Right cardiac atrium (tissue), 5 donors: ENCODE measurements around the gene AKNA. TPM values are rescaled to one million over a fixed set of nuclear protein-coding genes. Genes with fewer than 3 reads are reported as not detected.

Experiments
- ATAC-seq, 2 donors: fragments of 200-7000 bp; cut with Tn5 transposase; one replicate each; pipeline versions ENCODE4 v1.8.0 to v1.9.1; 2020; ENCODE audit warnings: moderate library complexity in 2 of 2, mild to moderate bottlenecking in 1 of 2
- DNase-seq, 3 donors: peaks; one replicate each; pipeline ENCODE4 v3.0.0-alpha.2; 2020
- H3K27ac ChIP-seq: one replicate; pipeline ENCODE4 v1.5.1; 2013; ENCODE audit warnings: mild to moderate bottlenecking, low read length, control low read depth, moderate library complexity
- H3K27me3 ChIP-seq: one replicate; pipeline ENCODE4 v1.6.1; 2013; ENCODE audit not compliant: control insufficient read depth, insufficient read depth
- H3K4me1 ChIP-seq: one replicate; pipeline ENCODE4 v1.6.1; 2013; ENCODE audit warnings: low read length; ENCODE audit not compliant: control insufficient read depth, insufficient read depth
- H3K4me3 ChIP-seq: one replicate; pipeline ENCODE4 v1.5.1; 2013; ENCODE audit warnings: low read length, control low read depth
- H3K9me3 ChIP-seq: one replicate; pipeline ENCODE4 v1.6.1; 2013; ENCODE audit warnings: low read length; ENCODE audit not compliant: control insufficient read depth
- WGBS: extraction: QIAGEN DNeasy Blood & Tissue Kit; methylation state at CpG from one replicate; pipeline ENCODE4 v1.1.7; 2013; 5-methylcytosine and 5-hydroxymethylcytosine counted together
- intact Hi-C, 4 donors: fragments of 100-400 bp; cut with DNase I; formaldehyde crosslinking; loops; one replicate each; pipeline versions ENCODE4 v1.11.0 to v1.14.0; 2022 to 2023
- polyA plus RNA-seq: library from polyadenylated mRNA; stranded (reverse); fragments of 200-250 nt; gene quantifications from one replicate; pipeline ENCODE4 v1.2.3, GENCODE V29; 2013
- total RNA-seq, 4 donors: library from RNA; stranded (reverse); fragmentation: NEBNext Ultra II Directional; extraction: Animal tissue kit (Norgen Biotek cat#: 25700); gene quantifications; one replicate each; pipeline ENCODE4 v1.2.1, GENCODE V29; 2021
- donor health status: healthy with polysubstance abuse.
- donor health status: DM: no; HTN: yes; CAD: no.
- donor health status: DM: no; HTN: no; CAD: no.
- donor health status: DM: no; HTN: yes; CAD: no; lungs with severe emphysema.
- donor health status: DM: yes; HTN: yes; CAD: no.

Gene AKNA
- total and polyA plus RNA-seq, 5 donors, result 8.4 to 10.3 (median 8.9) TPM

DNA sequence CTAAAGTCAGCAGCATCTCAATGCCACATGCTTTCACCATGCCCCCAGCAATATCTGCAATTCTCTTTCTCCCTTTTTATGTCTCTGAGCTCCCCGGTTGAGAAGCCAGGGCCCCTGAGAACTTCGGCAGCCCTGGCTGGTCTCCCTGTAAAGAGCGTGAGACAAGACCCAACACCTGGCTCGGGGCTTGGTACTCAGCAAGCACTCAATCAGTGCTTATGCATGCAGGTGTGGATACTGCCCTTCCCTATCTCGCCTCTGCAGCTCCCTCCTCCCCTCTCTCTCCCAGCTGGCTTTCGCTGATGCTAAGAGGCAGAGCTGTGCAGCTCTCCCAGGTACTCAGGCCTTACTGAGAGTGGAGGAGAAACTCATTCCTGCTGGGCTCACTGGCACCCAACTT lies 41.7 kb upstream of the AKNA start:
- Histone ChIP-seq H3K27me3 (no peaks in the 10 kb centered on the region), H3K9me3 (no peaks in the 10 kb centered on the region), H3K27ac (no peak overlapping the region), H3K4me3 (no peak overlapping the region), H3K4me1 (no peaks in the 10 kb centered on the region)
- no peak for ATAC-seq
- no peak for DNase-seq
- WGBS, result 81% methylated on average over 6 of the region's 6 CpGs
- intact Hi-C loops, result no loop called here

DNA sequence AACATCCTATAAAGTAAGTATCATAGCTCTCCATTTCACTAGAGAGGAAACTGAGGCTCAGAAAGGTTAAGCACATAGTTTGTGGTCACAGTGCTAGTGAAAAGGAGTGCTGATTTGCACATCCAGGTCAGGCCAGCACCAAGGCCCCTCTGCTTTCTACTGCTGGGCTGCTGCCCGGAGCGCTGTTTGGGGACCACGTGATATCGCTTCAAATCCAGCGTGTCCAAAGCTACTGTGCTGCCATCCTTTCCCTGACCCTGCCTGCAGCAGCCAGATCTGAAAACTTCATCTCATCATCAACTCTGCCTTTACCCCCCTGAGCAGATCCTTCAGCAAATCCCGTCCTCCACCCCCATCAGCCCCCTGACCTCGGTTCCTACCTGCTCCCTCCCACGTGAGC lies 40.7 kb upstream of the AKNA start:
- Histone ChIP-seq H3K4me3 (no peak overlapping the region), H3K4me1 (no peaks in the 10 kb centered on the region), H3K27me3 (no peaks in the 10 kb centered on the region), H3K27ac (no peak overlapping the region), H3K9me3 (no peaks in the 10 kb centered on the region)
- no peak for ATAC-seq
- no peak for DNase-seq
- intact Hi-C loops, result no loop called here
- WGBS, result 90% methylated on average over 8 of the region's 8 CpGs

DNA sequence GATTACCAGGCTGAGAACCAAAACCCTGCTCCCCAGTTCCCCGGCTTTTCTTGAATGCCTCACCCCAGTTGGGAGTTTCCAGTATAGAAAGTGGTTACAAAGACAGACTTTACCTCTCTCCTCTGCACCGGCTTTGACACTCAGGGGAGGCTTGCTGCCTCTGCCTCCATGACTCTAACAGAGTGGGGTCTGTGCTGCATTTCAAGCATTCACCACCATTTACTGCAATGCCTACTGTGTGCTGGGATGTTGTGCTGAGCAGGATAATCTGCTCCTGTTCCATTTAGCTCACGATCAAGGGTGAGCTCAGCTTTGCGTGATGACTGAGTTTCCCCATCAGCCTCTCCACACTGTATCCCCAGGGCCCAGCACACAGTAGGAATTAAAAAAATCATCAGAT lies 39.9 kb upstream of the AKNA start:
- WGBS, result 90% methylated on average over 4 of the region's 4 CpGs
- Histone ChIP-seq H3K9me3 (no peaks in the 10 kb centered on the region), H3K4me1 (no peaks in the 10 kb centered on the region), H3K27ac (no peak overlapping the region), H3K27me3 (no peaks in the 10 kb centered on the region), H3K4me3 (no peak overlapping the region)
- no peak for DNase-seq
- ATAC-seq, result no peak
- intact Hi-C loops, result no loop called here

DNA sequence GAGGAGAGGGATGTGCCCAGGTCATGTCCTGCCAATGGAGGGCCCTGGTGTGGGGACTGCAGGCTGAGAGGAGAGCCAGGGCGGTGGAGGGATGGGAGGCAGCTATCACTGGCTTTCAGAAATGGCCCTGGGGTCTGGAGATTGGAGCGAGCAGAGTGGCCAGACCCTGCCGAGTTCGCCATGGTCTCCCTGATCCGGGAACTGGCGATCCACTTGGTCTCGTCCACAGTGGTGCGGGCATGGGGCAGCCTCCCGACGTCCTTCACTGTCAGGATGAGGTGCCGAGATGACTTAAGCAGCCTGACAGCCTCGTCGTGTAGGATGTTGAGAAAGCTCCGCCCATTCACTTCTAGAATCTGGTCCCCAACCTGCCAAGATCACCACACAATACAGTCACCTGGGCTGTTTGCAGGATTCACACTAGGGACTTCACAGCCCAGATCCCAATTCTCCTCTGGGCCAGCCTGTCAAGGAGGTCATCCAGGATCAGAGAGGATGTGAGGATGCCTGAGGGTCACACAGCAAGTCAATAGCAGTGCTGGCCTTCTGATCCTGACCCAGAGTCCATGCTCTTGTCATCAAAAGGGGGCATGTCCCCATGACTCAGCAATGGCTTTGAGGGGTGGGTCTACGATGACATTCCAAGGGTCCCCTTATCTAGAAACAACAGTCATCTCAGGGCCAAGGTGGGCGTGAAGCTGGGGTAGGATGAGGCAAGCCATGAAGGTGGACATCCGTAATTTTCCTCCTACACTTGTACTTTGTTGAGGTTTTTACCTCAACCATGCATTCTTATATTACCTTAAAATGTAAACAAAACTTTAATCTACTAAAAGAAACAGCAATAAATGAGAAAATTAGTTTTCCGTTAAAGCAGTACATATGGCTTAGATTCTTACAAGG lies 38.5 kb upstream of the AKNA start:
- WGBS, result 86% methylated on average over 18 of the region's 18 CpGs
- no peaks in the 10 kb centered on the region for H3K27me3 ChIP-seq
- intact Hi-C loops, result no loop called here
- ATAC-seq, result no peak
- H3K27ac ChIP-seq, result no peak overlapping the region
- no peak overlapping the region for H3K4me3 ChIP-seq
- DNase-seq, result no peak
- H3K4me1 ChIP-seq, result no peaks in the 10 kb centered on the region
- no peaks in the 10 kb centered on the region for H3K9me3 ChIP-seq

DNA sequence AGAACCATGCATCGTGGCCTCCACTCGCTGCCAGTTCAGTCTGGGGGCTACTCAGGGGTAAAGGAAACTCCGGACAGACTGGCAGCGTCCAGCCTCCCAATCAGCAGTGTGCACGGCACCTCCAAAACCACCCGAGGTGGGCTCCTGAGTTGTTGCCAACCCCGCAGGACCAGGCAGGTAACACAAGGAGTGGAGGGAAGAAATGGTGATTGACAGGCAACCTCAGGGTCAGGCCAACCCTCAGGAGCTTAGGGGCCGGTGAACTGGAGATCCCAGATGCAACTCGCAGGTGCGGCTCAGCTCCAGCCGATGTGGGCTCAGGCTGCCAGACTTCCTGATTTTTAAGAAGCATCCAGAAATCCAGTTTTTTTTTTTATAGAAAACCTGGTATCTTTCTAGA lies 37.3 kb upstream of the AKNA start:
- no peak overlapping the region for H3K27ac ChIP-seq
- no peaks in the 10 kb centered on the region for H3K9me3 ChIP-seq
- no peak for ATAC-seq
- 85% methylated on average over 11 of the region's 11 CpGs for WGBS
- no peaks in the 10 kb centered on the region for H3K4me1 ChIP-seq
- intact Hi-C loops, result no loop called here
- H3K4me3 ChIP-seq, result no peak overlapping the region
- H3K27me3 ChIP-seq, result no peaks in the 10 kb centered on the region
- DNase-seq, result no peak

DNA sequence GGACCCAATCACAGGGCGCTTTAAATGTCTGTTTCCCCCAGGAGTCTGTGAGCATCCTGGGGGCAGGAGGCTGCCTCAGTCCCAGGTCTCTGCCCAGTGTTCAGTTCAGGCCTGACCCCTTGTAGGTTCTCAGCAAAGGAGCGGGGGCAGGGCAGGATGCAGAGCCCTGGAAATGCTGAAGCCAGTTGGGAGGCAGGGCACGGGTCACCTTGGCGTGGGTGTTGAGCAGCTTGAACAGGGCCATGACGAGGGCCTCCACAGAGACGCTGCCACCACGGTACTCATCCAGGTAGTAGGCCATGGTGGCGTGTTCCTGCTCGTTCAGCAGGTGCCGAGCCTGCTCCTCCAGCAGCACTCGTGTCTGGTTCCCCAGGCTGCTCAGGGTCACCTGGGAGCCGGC lies 36.3 kb upstream of the AKNA start:
- Histone ChIP-seq H3K4me1 (no peaks in the 10 kb centered on the region), H3K9me3 (no peaks in the 10 kb centered on the region), H3K27me3 (no peaks in the 10 kb centered on the region), H3K27ac (no peak overlapping the region), H3K4me3 (no peak overlapping the region)
- ATAC-seq (no peak), DNase-seq (no peak)
- intact Hi-C loops, result no loop called here
- WGBS, result 85% methylated on average over 12 of the region's 12 CpGs

DNA sequence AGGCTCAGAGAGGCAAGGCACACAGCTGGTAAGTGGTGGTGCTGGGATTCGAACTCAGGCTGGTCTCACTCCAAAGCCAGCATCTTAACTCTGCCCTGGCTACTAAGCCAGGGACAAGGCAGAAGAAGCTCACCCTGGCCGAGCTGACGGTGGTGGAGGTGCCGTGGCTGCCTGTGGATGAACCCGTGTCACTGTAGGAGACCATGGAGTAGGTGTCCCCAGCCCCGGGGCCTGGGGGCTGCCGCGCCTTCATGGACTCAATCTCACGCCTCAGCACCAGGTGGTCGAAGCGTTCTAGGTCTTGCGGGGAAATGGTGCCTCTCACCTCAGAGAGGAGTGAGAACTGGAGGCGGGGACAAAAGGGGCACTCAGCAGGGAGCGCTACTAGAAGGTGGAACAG lies 35.4 kb upstream of the AKNA start:
- DNase-seq (no peak), ATAC-seq (no peak)
- WGBS, result 90% methylated on average over 14 of the region's 14 CpGs
- no peak overlapping the region for H3K4me3 ChIP-seq
- no peaks in the 10 kb centered on the region for H3K4me1 ChIP-seq
- no peak overlapping the region for H3K27ac ChIP-seq
- intact Hi-C loops, result no loop called here
- no peaks in the 10 kb centered on the region for H3K9me3 ChIP-seq
- no peaks in the 10 kb centered on the region for H3K27me3 ChIP-seq

DNA sequence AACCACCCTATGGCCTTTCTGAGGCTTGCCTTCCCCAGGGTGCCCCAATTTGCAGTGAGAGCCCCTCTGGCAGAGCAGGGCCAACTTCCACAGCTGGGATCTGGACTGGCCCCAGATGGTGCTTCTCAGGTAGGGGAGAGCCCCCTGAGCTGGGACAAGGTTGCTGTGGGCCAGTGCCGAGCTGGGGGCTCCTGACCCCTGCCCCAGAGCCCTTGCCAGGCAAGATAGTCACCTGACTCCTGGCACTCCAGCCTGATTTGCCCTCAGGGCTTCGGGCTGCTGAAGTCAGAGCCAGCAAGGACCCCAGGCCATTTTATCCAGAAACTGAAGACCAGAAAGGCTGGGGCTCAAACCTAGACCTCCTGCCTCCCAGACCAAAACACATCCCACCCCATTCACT lies 33.4 kb upstream of the AKNA start:
- no peak overlapping the region for H3K27ac ChIP-seq

DNA sequence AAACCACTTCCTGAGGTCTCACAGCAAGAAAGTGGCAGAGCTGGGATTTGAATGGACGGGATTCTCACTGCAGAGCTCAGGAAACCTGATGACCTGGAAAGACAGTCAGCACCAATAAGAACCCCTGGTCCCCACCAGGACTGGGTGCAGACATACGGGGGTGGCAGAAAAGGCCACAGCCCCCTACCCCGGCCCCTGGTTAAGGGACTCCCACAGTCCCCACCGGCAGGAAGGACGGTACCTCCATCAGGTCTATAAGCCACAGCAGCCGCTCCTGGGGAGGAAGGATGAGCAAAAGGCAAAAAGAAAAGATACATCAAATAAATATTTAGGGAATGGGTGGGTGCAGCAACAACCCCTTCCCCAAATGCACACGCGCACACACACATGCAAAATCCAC lies 32.0 kb upstream of the AKNA start:
- DNase-seq, result no peak

More for the DNA sequence above, 33.4 kb upstream of the AKNA start:
- Histone ChIP-seq H3K9me3 (no peaks in the 10 kb centered on the region), H3K4me3 (no peak overlapping the region), H3K27me3 (no peaks in the 10 kb centered on the region), H3K4me1 (no peaks in the 10 kb centered on the region)
- ATAC-seq (no peak), DNase-seq (no peak)
- intact Hi-C loops, result no loop called here
- 81% methylated on average over 2 of the region's 2 CpGs for WGBS

DNA sequence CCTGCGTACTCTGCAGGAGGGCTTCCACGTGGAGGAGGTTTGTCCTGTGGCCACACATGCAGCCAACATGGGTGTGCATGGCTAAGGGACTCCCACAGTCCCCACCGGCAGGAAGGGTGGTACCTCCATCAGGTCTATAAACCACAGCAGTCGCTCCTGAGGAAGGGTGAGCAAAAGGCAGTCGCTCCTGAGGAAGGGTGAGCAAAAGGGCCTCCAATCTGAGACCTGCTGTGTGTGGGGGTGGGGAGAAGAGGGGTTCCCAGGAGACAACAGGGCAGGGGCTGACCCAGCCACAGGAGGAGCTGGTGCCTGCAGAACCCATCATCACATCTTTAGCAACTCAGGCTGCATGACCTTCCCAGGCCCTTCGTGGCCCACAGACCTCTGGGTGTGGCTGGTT lies 30.3 kb upstream of the AKNA start:
- no peaks in the 10 kb centered on the region for H3K9me3 ChIP-seq
- whole genome bisulfite sequencing, result 90% methylated on average over 6 of the region's 6 CpGs
- ATAC-seq (no peak), DNase-seq (no peak)
- H3K4me3 ChIP-seq, result no peak overlapping the region
- no peaks in the 10 kb centered on the region for H3K27me3 ChIP-seq
- intact Hi-C loops, result loop anchor here in 1 of 4 donors (10.0 kb wide), 1 partner anchor 497 kb away; no protein-coding TSS in a partner anchor
- no peaks in the 10 kb centered on the region for H3K4me1 ChIP-seq
- no peak overlapping the region for H3K27ac ChIP-seq

More for the DNA sequence above, 32.0 kb upstream of the AKNA start:
- intact Hi-C loops, result loop anchor here in 1 of 4 donors (10.0 kb wide), 1 partner anchor 495 kb away; no protein-coding TSS in a partner anchor
- H3K27ac ChIP-seq, result no peak overlapping the region
- WGBS, result 95% methylated on average over 8 of the region's 8 CpGs
- H3K4me3 ChIP-seq, result no peak overlapping the region
- ATAC-seq, result no peak
- no peaks in the 10 kb centered on the region for H3K27me3 ChIP-seq
- no peaks in the 10 kb centered on the region for H3K4me1 ChIP-seq
- H3K9me3 ChIP-seq, result no peaks in the 10 kb centered on the region

DNA sequence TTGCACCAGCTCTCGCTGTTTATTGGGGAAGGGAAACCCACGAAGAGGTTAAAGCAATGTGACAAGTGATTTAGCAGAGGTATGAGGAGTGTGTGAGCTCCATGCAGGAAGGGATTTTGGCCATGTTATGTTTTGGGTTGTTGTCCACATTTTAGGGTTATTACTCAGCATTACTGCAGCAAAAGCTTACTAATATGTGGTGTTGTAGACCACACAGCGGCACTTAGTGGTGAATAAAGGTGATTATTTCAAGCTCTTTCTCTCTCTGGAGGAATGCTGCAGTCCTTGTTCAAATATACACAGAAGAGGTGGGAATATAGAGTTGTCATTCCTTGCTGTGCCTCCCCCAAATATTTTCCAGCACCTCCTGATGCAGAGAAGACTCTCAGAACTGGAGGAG lies 29.7 kb upstream of the AKNA start:
- intact Hi-C loops, result loop anchor here in 1 of 4 donors (10.0 kb wide), 1 partner anchor 497 kb away; no protein-coding TSS in a partner anchor
- WGBS, result 71% methylated on average over 3 of the region's 3 CpGs
- ATAC-seq (no peak), DNase-seq (no peak)
- H3K9me3 ChIP-seq, result no peaks in the 10 kb centered on the region
- no peaks in the 10 kb centered on the region for H3K27me3 ChIP-seq
- no peak overlapping the region for H3K4me3 ChIP-seq
- H3K4me1 ChIP-seq, result no peaks in the 10 kb centered on the region
- H3K27ac ChIP-seq, result no peak overlapping the region
